Esophagus muscularis mucosa (tissue), 3 donors: ENCODE measurements around the gene MRGPRF.

ENCODE experiments used
- CTCF ChIP-seq, 3 experiments: fragments of 200-600 bp in 2 of 3; fragments of 450-650 bp in 1 of 3; sonication (generic) in 2 of 3; IDR thresholded peaks; one replicate each; pipeline ENCODE4 v1.5.1; 2017 to 2019; ENCODE audit warnings: antibody characterized with exemption in 3 of 3, mild to moderate bottlenecking in 2 of 3, moderate library complexity in 1 of 3
- POLR2AphosphoS5 ChIP-seq, 2 donors: sonication (generic); formaldehyde crosslinking; IDR thresholded peaks; one replicate each; pipeline ENCODE4 v1.6.1; 2017; ENCODE audit warnings: antibody characterized with exemption in 2 of 2

- no peak for TF ChIP-seq POLR2AphosphoS5 (IDR thresholded peaks at IDR 0.05)
- no peak for TF ChIP-seq CTCF (IDR thresholded peaks at IDR 0.05)
Observed at GRCh38 chr11:68989936-68990606, 23.0 kb downstream of the MRGPRF start.
